ENCODE results near the gene PTPRM. TPM values are rescaled to one million over a fixed set of nuclear protein-coding genes. Genes with fewer than 3 reads are reported as not detected.

The PTPRM gene
- total RNA-seq, 1 experiment from 2014 or later: 6.2 TPM

- no CpG with 5 or more reads among the region's 4 CpGs for WGBS (ENCODE audit: extremely low coverage, insufficient read length, low lambda C conversion rate)
- no peak overlapping the region for H4K5ac ChIP-seq (ENCODE audit: insufficient read length, low read depth, low read length)
- H3K27me3 ChIP-seq (ENCODE audit: insufficient read depth, low read length): no peaks in the 10 kb centered on the region
- H3K79me1 ChIP-seq (ENCODE audit: insufficient read depth, low read depth, low read length, poor library complexity, severe bottlenecking): no peaks in the 10 kb centered on the region
- no peak for DNase-seq
- no peak overlapping the region for H3K4ac ChIP-seq (ENCODE audit: low read depth, low read length)
- no peak overlapping the region for H2AFZ ChIP-seq (ENCODE audit: low read length)
- TF ChIP-seq CTCF (conservative IDR thresholded peaks at IDR 0.05): no peak
- no peak overlapping the region for H3K27ac Mint-ChIP-seq
- no peak overlapping the region for H3K4me2 ChIP-seq (ENCODE audit: insufficient read depth, insufficient read length, low read length)
- H3K4me3 Mint-ChIP-seq: no peak overlapping the region
- H3K23me2 ChIP-seq (ENCODE audit: insufficient read length, low read depth, low read length, poor library complexity, severe bottlenecking): no peaks in the 10 kb centered on the region
- no peak overlapping the region for H3K27ac ChIP-seq (ENCODE audit: insufficient read length, low read depth, low read length)
- H2BK5ac ChIP-seq (ENCODE audit: insufficient read length, low read length): no peak overlapping the region
- no peaks in the 10 kb centered on the region for H3K9me3 Mint-ChIP-seq
- H2BK12ac ChIP-seq (ENCODE audit: insufficient read length, low read depth, low read length): no peak overlapping the region
- no peak overlapping the region for H3T11ph ChIP-seq (ENCODE audit: low read length)
- H2BK20ac ChIP-seq (ENCODE audit: low read depth, low read length, poor library complexity, severe bottlenecking): no peak overlapping the region
- no peak overlapping the region for H3K18ac ChIP-seq (ENCODE audit: insufficient read length, low read depth, low read length)
- H3K23ac ChIP-seq (ENCODE audit: insufficient read length, low read depth, low read length): no peak overlapping the region
- no peaks in the 10 kb centered on the region for H3K9me3 ChIP-seq (ENCODE audit: control insufficient read depth, low read depth, low read length)
- H2AK5ac ChIP-seq (ENCODE audit: insufficient read length, low read length): no peak overlapping the region
- no peaks in the 10 kb centered on the region for H4K20me1 ChIP-seq (ENCODE audit: control insufficient read depth, insufficient read depth, insufficient read length)
- H3K36me3 Mint-ChIP-seq (ENCODE audit: insufficient read depth in 1 of 3, low read depth in 3 of 3): no peaks in the 10 kb centered on the region
- peaks cover 0 to 3% of the 10 kb centered on the region in 2 experiments; a peak in 1 of 4 replicates for H3K4me1 Mint-ChIP-seq
- H2BK15ac ChIP-seq (ENCODE audit: low read depth, low read length): no peak overlapping the region
- H3K9ac ChIP-seq (ENCODE audit: extremely low read depth, insufficient read length, low read length): no peak overlapping the region
- H4K8ac ChIP-seq (replicated peaks; ENCODE audit: insufficient read length, low read depth, low read length): no peak overlapping the region
- H3K27me3 Mint-ChIP-seq (ENCODE audit: low read depth): no peaks in the 10 kb centered on the region; the same call in 1 of the 2 replicates
- no peak overlapping the region for H4K91ac ChIP-seq (ENCODE audit: insufficient read length, low read depth, low read length)
- H3K4me1 ChIP-seq (ENCODE audit: insufficient read depth, low read length): no peaks in the 10 kb centered on the region
- H3K79me2 ChIP-seq (ENCODE audit: insufficient read depth, low read length): no peaks in the 10 kb centered on the region
- no peak overlapping the region for H3K56ac ChIP-seq (ENCODE audit: insufficient read length, low read depth, low read length)
- no peak overlapping the region for H3K14ac ChIP-seq (ENCODE audit: insufficient read depth, low read length)
- H2BK120ac ChIP-seq (ENCODE audit: low read depth, low read length, poor library complexity, severe bottlenecking): no peak overlapping the region
Measured at GRCh38 chr18:8332286-8332685, 765.2 kb downstream of the PTPRM start.
